Astrocyte (in vitro differentiated cells and primary cell): ENCODE data around the gene TAF15. TPM values are rescaled to one million over a fixed set of nuclear protein-coding genes. Genes with fewer than 3 reads are reported as not detected.

Experiments used
- DNase-seq: peaks from one replicate; pipeline ENCODE4 v3.0.0-alpha.2; 2010; ENCODE audit warnings: low read depth
- FAIRE-seq: peaks from 2 replicates; lab custom pipeline; 2011; peaks lifted over from hg19 to GRCh38; lab: Jason Lieb, UNC
- H2AFZ ChIP-seq: 2 replicates; pipeline ENCODE4 v1.6.0; 2012; ENCODE audit warnings: low read depth, low read length, inconsistent platforms
- H3K27ac ChIP-seq: 2 replicates; pipeline ENCODE4 v1.5.1; 2011; ENCODE audit warnings: low read depth, low read length, inconsistent platforms
- H3K27me3 ChIP-seq: 2 replicates; pipeline ENCODE4 v1.6.0; 2011; ENCODE audit warnings: low read length, inconsistent platforms; ENCODE audit not compliant: insufficient read depth
- H3K36me3 ChIP-seq: 2 replicates; pipeline ENCODE4 v1.5.1; 2011; ENCODE audit warnings: low read length, inconsistent platforms; ENCODE audit not compliant: insufficient read depth
- H3K4me1 ChIP-seq: 2 replicates; pipeline ENCODE4 v1.5.1; 2011; ENCODE audit warnings: low read length, inconsistent platforms; ENCODE audit not compliant: insufficient read depth
- H3K4me2 ChIP-seq: 2 replicates; pipeline ENCODE4 v1.6.0; 2012; ENCODE audit warnings: low read length, inconsistent platforms
- H3K4me3 ChIP-seq: 2 replicates; pipeline ENCODE4 v1.5.1; 2011; ENCODE audit warnings: low read depth, mild to moderate bottlenecking, low read length, inconsistent platforms; ENCODE audit not compliant: insufficient read depth
- H3K79me2 ChIP-seq: 2 replicates; pipeline ENCODE4 v1.6.0; 2012; ENCODE audit warnings: mild to moderate bottlenecking, low read length, inconsistent platforms; ENCODE audit not compliant: insufficient read depth
- H3K9ac ChIP-seq: 2 replicates; pipeline ENCODE4 v1.6.0; 2012; ENCODE audit warnings: mild to moderate bottlenecking, low read length, inconsistent platforms
- H3K9me3 ChIP-seq: 2 replicates; pipeline ENCODE4 v1.5.1; 2012; ENCODE audit warnings: low read depth, mild to moderate bottlenecking, low read length, inconsistent platforms; ENCODE audit not compliant: insufficient read depth
- H4K20me1 ChIP-seq: 2 replicates; pipeline ENCODE4 v1.6.0; 2012; ENCODE audit warnings: low read length, inconsistent platforms; ENCODE audit not compliant: insufficient read depth
- H3K27ac Mint-ChIP-seq: one replicate; pipeline ENCODE4 v1.8.0; 2021; ENCODE audit warnings: mild to moderate bottlenecking, mixed read lengths; ENCODE audit not compliant: unreplicated experiment
- H3K27me3 Mint-ChIP-seq: one replicate; pipeline ENCODE4 v1.8.0; 2021; ENCODE audit warnings: low read depth, mixed read lengths; ENCODE audit not compliant: unreplicated experiment
- H3K36me3 Mint-ChIP-seq: one replicate; pipeline ENCODE4 v1.8.0; 2021; ENCODE audit warnings: low read depth, mixed read lengths; ENCODE audit not compliant: unreplicated experiment
- H3K4me1 Mint-ChIP-seq: one replicate; pipeline ENCODE4 v1.8.0; 2021; ENCODE audit warnings: low read depth, mixed read lengths; ENCODE audit not compliant: unreplicated experiment
- H3K4me3 Mint-ChIP-seq: one replicate; pipeline ENCODE4 v1.8.0; 2021; ENCODE audit warnings: mild to moderate bottlenecking, moderate library complexity, mixed read lengths; ENCODE audit not compliant: unreplicated experiment
- H3K9me3 Mint-ChIP-seq: one replicate; pipeline ENCODE4 v1.8.0; 2021; ENCODE audit warnings: mild to moderate bottlenecking, mixed read lengths; ENCODE audit not compliant: unreplicated experiment
- CTCF ChIP-seq: IDR thresholded peaks from 2 replicates; pipeline ENCODE4 v1.5.1; 2011; ENCODE audit warnings: low read depth, mild to moderate bottlenecking, inconsistent platforms, low read length, moderate library complexity; ENCODE audit not compliant: insufficient read depth
- EZH2 ChIP-seq: IDR thresholded peaks from 2 replicates; pipeline ENCODE4 v1.6.1; 2012; ENCODE audit warnings: mild to moderate bottlenecking, low read length, inconsistent platforms; ENCODE audit not compliant: insufficient read depth
- total RNA-seq: library from RNA; stranded (reverse); gene quantifications from 2 replicates; pipeline ENCODE4 v1.2.1, GENCODE V29; 2021

TAF15 gene
- total RNA-seq, 1 donor from 2014 or later, result 156 TPM

- Mint-ChIP-seq H3K4me1 (peaks cover 15% of the 10 kb centered on the region), H3K36me3 (no peaks in the 10 kb centered on the region), H3K4me3 (no peak overlapping the region), H3K27ac (no peak overlapping the region), H3K27me3 (peaks cover 5% of the 10 kb centered on the region), H3K9me3 (peaks cover 3% of the 10 kb centered on the region)
- Histone ChIP-seq H3K4me2 (no peak overlapping the region), H3K4me3 (no peak overlapping the region), H3K9me3 (no peaks in the 10 kb centered on the region), H3K27ac (no peak overlapping the region), H3K4me1 (peaks cover 8% of the 10 kb centered on the region), H3K36me3 (no peaks in the 10 kb centered on the region), H3K9ac (no peak overlapping the region), H2AFZ (no peak overlapping the region), H3K27me3 (peaks cover 4% of the 10 kb centered on the region), H4K20me1 (no peaks in the 10 kb centered on the region), H3K79me2 (no peaks in the 10 kb centered on the region)
- no peak for DNase-seq
- TF ChIP-seq EZH2 (no peak), CTCF (no peak)
- no peak for FAIRE-seq
These were observed 47.7 kb upstream of the TAF15 start for GRCh38 chr17:35761601-35762000.

- Mint-ChIP-seq H3K4me3 (peak overlapping the region; percentile 78), H3K27me3 (peaks cover 15% of the 10 kb centered on the region), H3K9me3 (peaks cover 3% of the 10 kb centered on the region), H3K4me1 (peaks cover 15% of the 10 kb centered on the region), H3K36me3 (no peaks in the 10 kb centered on the region), H3K27ac (no peak overlapping the region)
- Histone ChIP-seq H3K9ac (no peak overlapping the region), H3K27me3 (peaks cover 4% of the 10 kb centered on the region), H4K20me1 (no peaks in the 10 kb centered on the region), H3K27ac (no peak overlapping the region), H2AFZ (peak overlapping the region; percentile 90), H3K4me3 (no peak overlapping the region), H3K9me3 (no peaks in the 10 kb centered on the region), H3K4me1 (peaks cover 8% of the 10 kb centered on the region), H3K79me2 (no peaks in the 10 kb centered on the region), H3K4me2 (peak overlapping the region; percentile 90), H3K36me3 (no peaks in the 10 kb centered on the region)
- TF ChIP-seq CTCF (no peak), EZH2 (no peak)
- FAIRE-seq, result no peak
- no peak for DNase-seq
These were observed 45.5 kb upstream of the TAF15 start for GRCh38 chr17:35763767-35764122.

- TF ChIP-seq CTCF (peak; percentile 58), EZH2 (no peak)
- H3K9me3 Mint-ChIP-seq, result peaks cover 3% of the 10 kb centered on the region
- peak overlapping the region; percentile 38 for H3K4me3 ChIP-seq
- peak overlapping the region; percentile 90 for H2AFZ ChIP-seq
- peak overlapping the region; percentile 89 for H3K27ac Mint-ChIP-seq
- peak overlapping the region; percentile 85 for H3K4me3 Mint-ChIP-seq
- peaks cover 15% of the 10 kb centered on the region for H3K4me1 Mint-ChIP-seq
- H4K20me1 ChIP-seq, result no peaks in the 10 kb centered on the region
- no peaks in the 10 kb centered on the region for H3K36me3 ChIP-seq
- no peaks in the 10 kb centered on the region for H3K9me3 ChIP-seq
- peaks cover 9% of the 10 kb centered on the region for H3K27me3 ChIP-seq
- H3K4me1 ChIP-seq, result peaks cover 8% of the 10 kb centered on the region
- no peaks in the 10 kb centered on the region for H3K36me3 Mint-ChIP-seq
- peak overlapping the region; percentile 17 for H3K9ac ChIP-seq
- H3K27ac ChIP-seq, result no peak overlapping the region
- no peaks in the 10 kb centered on the region for H3K79me2 ChIP-seq
- peak; percentile 58 for DNase-seq
- H3K4me2 ChIP-seq, result peak overlapping the region; percentile 90
- no peak for FAIRE-seq
- H3K27me3 Mint-ChIP-seq, result peaks cover 17% of the 10 kb centered on the region
These were observed 44.9 kb upstream of the TAF15 start for GRCh38 chr17:35764123-35764991.
